H1 (cell line): Measurements from ENCODE around the gene TSHZ2. TPM values are rescaled to one million over a fixed set of nuclear protein-coding genes. Genes with fewer than 3 reads are reported as not detected.

ENCODE experiments used
- SAP30 ChIP-seq: fragments of 300-600 bp; sonication (generic); IDR thresholded peaks from 2 replicates; pipeline ENCODE4 v1.7.1; 2012; ENCODE audit warnings: low read length, moderate library complexity, mild to moderate bottlenecking, inconsistent platforms; ENCODE audit not compliant: insufficient read depth, insufficient replicate concordance
- SIRT6 ChIP-seq: IDR thresholded peaks from one replicate; pipeline ENCODE4 v1.7.1; 2012; ENCODE audit warnings: low read length, inconsistent platforms
- TAF7 ChIP-seq: optimal IDR thresholded peaks from 2 replicates; pipeline ENCODE3; 2011; ENCODE audit warnings: low read depth, mild to moderate bottlenecking, inconsistent platforms, low read length, moderate library complexity, borderline replicate concordance
- YY1 ChIP-seq: IDR thresholded peaks from 2 replicates; pipeline ENCODE4 v1.6.1; 2011; ENCODE audit warnings: low read depth, mild to moderate bottlenecking, low read length
- polyA plus RNA-seq, 7 experiments: library from polyadenylated mRNA; depleted of rRNA in 3 of 7; stranded (reverse) in 5 of 7; unstranded in 2 of 7; fragments of >200 nt in 5 of 7; fragments of 200-250 nt in 2 of 7; gene quantifications; 1 replicate in 5 of 7; 2 replicates in 1 of 7; 4 replicates in 1 of 7; pipeline versions ENCODE4 v1.2.1 to v1.2.3, GENCODE V29; 2011 to 2013; ENCODE audit warnings: missing spikeins in 2 of 7, mixed read lengths in 2 of 7
- total RNA-seq: library from RNA; stranded (reverse); fragmentation: NEBNext Ultra II Directional; extraction: Animal tissue kit (Norgen Biotek cat#: 25700); gene quantifications from 2 replicates; pipeline ENCODE4 v1.2.1, GENCODE V29; 2021

TSHZ2 gene
- total and polyA plus RNA-seq, 2 of the 8 experiments (the other 6 are each of a cell fraction or from before 2014, with no cell fraction given) = 0.14 to 0.30 TPM

- no peak for TF ChIP-seq TAF7
- no peak for TF ChIP-seq YY1
- TF ChIP-seq SAP30 = no peak
- no peak for TF ChIP-seq SIRT6
- TF ChIP-seq, all 59 proteins: peak for 0
Measured at GRCh38 chr20:53127027-53127426, 154.9 kb downstream of the TSHZ2 start (continued).
